GM12878 (cell line): ENCODE data around the gene TSC22D1. TPM values are rescaled to one million over a fixed set of nuclear protein-coding genes. Genes with fewer than 3 reads are reported as not detected.

Experiments
- ATAC-seq: fragments of 200-7000 bp; cut with Tn5 transposase; 3 replicates; pipeline ENCODE4 v1.9.1; 2020; ENCODE audit warnings: mild to moderate bottlenecking, moderate library complexity
- BruUV-seq: library from RNA; stranded (reverse); fragments of 400-500 nt; replicated peaks from 2 replicates; lab custom pipeline; 2021; lab: Mats Ljungman, UMichigan
- CTCF ChIA-PET: fragments of 300-600 bp; sonication (Branson Sonifier 250); formaldehyde crosslinking; extraction: SDS; loops from one replicate; lab custom pipeline; 2021; ENCODE audit warnings: inconsistent platforms; lab: Yijun Ruan, JAX
- POLR2A ChIA-PET: fragments of 350-600 bp; formaldehyde crosslinking; extraction: SDS; loops from one replicate; lab custom pipeline; 2021; ENCODE audit warnings: inconsistent platforms; lab: Charles Lee
- RAD21 ChIA-PET: fragments of 300-600 bp; sonication (Branson Sonifier 250); formaldehyde crosslinking; loops from one replicate; lab custom pipeline; 2023; ENCODE audit warnings: antibody characterized with exemption; ENCODE audit not compliant: unreplicated experiment; lab: Charles Lee
- SMC1A ChIA-PET: fragments of 300-600 bp; sonication (Branson Sonifier 250); formaldehyde crosslinking; loops from one replicate; lab custom pipeline; 2023; ENCODE audit not compliant: unreplicated experiment, uncharacterized antibody; lab: Charles Lee
- DNase-seq: peaks from one replicate; pipeline ENCODE4 v3.0.0-alpha.2; 2011; ENCODE audit warnings: low read depth, low spot score
- FAIRE-seq: peaks from 3 replicates; lab custom pipeline; 2011; peaks lifted over from hg19 to GRCh38; lab: Jason Lieb, UNC
- H2AFZ ChIP-seq: 2 replicates; pipeline ENCODE4 v1.6.0; 2011; ENCODE audit warnings: low read depth, low read length, control low read depth; ENCODE audit not compliant: control insufficient read depth
- H3K27ac ChIP-seq: 2 replicates; pipeline ENCODE4 v1.5.1; 2011; ENCODE audit warnings: control low read depth; ENCODE audit not compliant: control insufficient read depth, insufficient read depth
- H3K27me3 ChIP-seq, 2 experiments: replicated peaks in 1 of 2; 2 replicates each; pipeline versions ENCODE4 v1.6.0 to v1.6.1; 2011; ENCODE audit warnings: low read length in 1 of 2; ENCODE audit not compliant: control insufficient read depth in 2 of 2, insufficient read depth in 2 of 2
- H3K36me3 ChIP-seq, 2 experiments: 2 replicates each; pipeline ENCODE4 v1.5.1; 2011; ENCODE audit warnings: low read length in 1 of 2; ENCODE audit not compliant: control insufficient read depth in 2 of 2, insufficient read depth in 2 of 2
- H3K4me1 ChIP-seq: 2 replicates; pipeline ENCODE4 v1.6.1; 2011; ENCODE audit warnings: mild to moderate bottlenecking, low read length, moderate library complexity, mixed read lengths; ENCODE audit not compliant: control insufficient read depth, insufficient read depth
- H3K4me2 ChIP-seq: 2 replicates; pipeline ENCODE4 v1.6.0; 2011; ENCODE audit warnings: control low read depth; ENCODE audit not compliant: control insufficient read depth, insufficient read depth
- H3K4me3 ChIP-seq: fragments of 200-600 bp; sonication (generic); 2 replicates; pipeline ENCODE4 v1.5.1; 2016
- H3K79me2 ChIP-seq: 2 replicates; pipeline ENCODE4 v1.6.0; 2011; ENCODE audit warnings: low read length; ENCODE audit not compliant: control insufficient read depth, insufficient read depth
- H3K9ac ChIP-seq: 2 replicates; pipeline ENCODE4 v1.8.0; 2011; ENCODE audit warnings: low read length, control low read depth, mixed read lengths; ENCODE audit not compliant: control insufficient read depth, insufficient read depth
- H3K9me3 ChIP-seq: replicated peaks from 3 replicates; pipeline ENCODE4 v1.5.1; 2011; ENCODE audit warnings: mild to moderate bottlenecking, low read length; ENCODE audit not compliant: control insufficient read depth, insufficient read depth
- H4K20me1 ChIP-seq: 2 replicates; pipeline ENCODE4 v1.6.0; 2011; ENCODE audit not compliant: control insufficient read depth, insufficient read depth
- CREM ChIP-seq: IDR thresholded peaks from 2 replicates; pipeline ENCODE4 v1.6.1; 2014; ENCODE audit warnings: antibody characterized with exemption, low read depth
- FOS ChIP-seq: IDR thresholded peaks from 3 replicates; pipeline ENCODE4 v1.6.1; 2011; ENCODE audit warnings: borderline replicate concordance; ENCODE audit not compliant: insufficient read length; ENCODE audit errors: extremely low read depth
- GABPA ChIP-seq: IDR thresholded peaks from 2 replicates; pipeline ENCODE4 v1.6.1; 2014; ENCODE audit warnings: antibody characterized with exemption, low read depth, mild to moderate bottlenecking, inconsistent platforms
- IKZF1 ChIP-seq: fragments of 450-650 bp; conservative IDR thresholded peaks from 2 replicates; pipeline ENCODE4 v1.6.1; 2017; ENCODE audit warnings: antibody characterized with exemption, mild to moderate bottlenecking
- NR2C2 ChIP-seq: IDR thresholded peaks from 2 replicates; pipeline ENCODE4 v1.6.1; 2011; ENCODE audit warnings: borderline replicate concordance, low read depth; ENCODE audit not compliant: control insufficient read depth, insufficient read length
- PAX8 ChIP-seq: fragments of 450-650 bp; IDR thresholded peaks from 2 replicates; pipeline ENCODE4 v1.6.1; 2017; ENCODE audit warnings: mild to moderate bottlenecking, moderate library complexity
- RAD51 ChIP-seq: fragments of 450-650 bp; IDR thresholded peaks from 2 replicates; pipeline ENCODE4 v1.6.1; 2016; ENCODE audit warnings: moderate library complexity, mild to moderate bottlenecking, inconsistent platforms
- RELA ChIP-seq: fragments of 450-650 bp; IDR thresholded peaks from 2 replicates; pipeline ENCODE4 v1.8.0; 2014; ENCODE audit warnings: borderline replicate concordance; ENCODE audit not compliant: partially characterized antibody
- RFX5 ChIP-seq: IDR thresholded peaks from 2 replicates; pipeline ENCODE4 v1.6.1; 2011; ENCODE audit warnings: low read depth, low read length, improper control_type of control experiment
- SIN3A ChIP-seq: IDR thresholded peaks from 2 replicates; pipeline ENCODE4 v1.6.1; 2012; ENCODE audit warnings: low read depth, low read length, improper control_type of control experiment
- SP1 ChIP-seq: IDR thresholded peaks from one replicate; pipeline ENCODE4 v1.6.1; 2011; ENCODE audit warnings: low read depth, low read length
- TCF3 ChIP-seq: IDR thresholded peaks from 2 replicates; pipeline ENCODE4 v1.6.1; 2012; ENCODE audit warnings: low read depth, mild to moderate bottlenecking, low read length, borderline replicate concordance; ENCODE audit not compliant: insufficient read depth
- WGBS: methylation state at CpG from one replicate; pipeline ENCODE4 v1.1.6; 2016; ENCODE audit warnings: low lambda C conversion rate; ENCODE audit not compliant: insufficient replicate concordance, insufficient coverage; ENCODE audit errors: missing lambda C conversion rate; 5-methylcytosine and 5-hydroxymethylcytosine counted together
- in situ Hi-C: fragments of 300-500 bp; cut with MboI; formaldehyde crosslinking; loops from 9 replicates; pipeline ENCODE4 v1.14.3; 2018; ENCODE audit warnings: mixed read lengths
- intact Hi-C: fragments of 100-400 bp; cut with micrococcal nuclease; formaldehyde crosslinking; loops from one replicate; pipeline ENCODE4 v1.14.2; 2022; ENCODE audit not compliant: unreplicated experiment
- polyA plus RNA-seq, 11 experiments: library from polyadenylated mRNA; depleted of rRNA in 4 of 11; unstranded in 6 of 11; stranded (reverse) in 5 of 11; fragments of >200 nt; fragmentation: Nextera tagmentation in 4 of 11; fragmentation: Illumina TruSeq in 1 of 11; extraction: Ambion mirVana in 4 of 11; extraction: Trizol in 1 of 11; gene quantifications; 1 replicate in 1 of 11; 2 replicates in 10 of 11; pipeline versions ENCODE4 v1.2.1 to v1.2.3, GENCODE V29; 2011 to 2016; ENCODE audit warnings: inconsistent platforms in 2 of 11, missing spikeins in 2 of 11, low read depth in 1 of 11
- total RNA-seq, 4 experiments: library from RNA; depleted of rRNA in 3 of 4; stranded (reverse); fragments of >200 nt in 3 of 4; fragmentation: Illumina TruSeq in 1 of 4; extraction: Trizol in 1 of 4; gene quantifications; 2 replicates each; pipeline versions ENCODE4 v1.2.1 to v1.2.3, GENCODE V29; 2013 to 2021
- TF ChIP-seq, protein P1 (sequence below): IDR thresholded peaks from 2 replicates; pipeline ENCODE4 v1.6.1; 2011; ENCODE audit warnings: borderline replicate concordance, low read depth, mild to moderate bottlenecking, moderate library complexity, mixed read lengths, low read length; ENCODE audit not compliant: insufficient read depth; ENCODE audit errors: extremely low read length
- TF ChIP-seq, protein P2 (sequence below): IDR thresholded peaks from 2 replicates; pipeline ENCODE4 v1.6.1; 2011; ENCODE audit warnings: borderline replicate concordance, low read depth, mild to moderate bottlenecking, moderate library complexity, low read length; ENCODE audit not compliant: insufficient read depth, poor library complexity, severe bottlenecking

TSC22D1 gene
- total and polyA plus RNA-seq, 10 of the 15 experiments (the other 5 are each of a cell fraction or from before 2014, with no cell fraction given) = 0.37 to 15.7 (median 7.5) TPM

GRCh38 chr13:44411841-44412240, 164.3 kb downstream of the TSC22D1 start (continued):
- TF ChIP-seq, protein P1, sequence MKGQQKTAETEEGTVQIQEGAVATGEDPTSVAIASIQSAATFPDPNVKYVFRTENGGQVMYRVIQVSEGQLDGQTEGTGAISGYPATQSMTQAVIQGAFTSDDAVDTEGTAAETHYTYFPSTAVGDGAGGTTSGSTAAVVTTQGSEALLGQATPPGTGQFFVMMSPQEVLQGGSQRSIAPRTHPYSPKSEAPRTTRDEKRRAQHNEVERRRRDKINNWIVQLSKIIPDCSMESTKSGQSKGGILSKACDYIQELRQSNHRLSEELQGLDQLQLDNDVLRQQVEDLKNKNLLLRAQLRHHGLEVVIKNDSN = no peak

GRCh38 chr13:44410328-44410859, 165.7 kb downstream of the TSC22D1 start:
- ChIA-PET POLR2A (no interaction called here), SMC1A (no interaction called here), CTCF (no interaction called here), RAD21 (no interaction called here)
- ATAC-seq (no peak), DNase-seq (no peak), FAIRE-seq (no peak)
- Histone ChIP-seq H3K36me3 (no peaks in the 10 kb centered on the region), H2AFZ (no peak overlapping the region), H3K9ac (no peak overlapping the region), H4K20me1 (no peaks in the 10 kb centered on the region; the same call in 1 of the 2 replicates), H3K4me3 (no peak overlapping the region), H3K4me1 (no peaks in the 10 kb centered on the region), H3K27ac (no peak overlapping the region), H3K79me2 (no peaks in the 10 kb centered on the region), H3K4me2 (no peak overlapping the region), H3K9me3 (no peaks in the 10 kb centered on the region), H3K27me3 (peaks cover 0 to 1% of the 10 kb centered on the region in 2 experiments; a peak in 1 of 4 replicates)
- intact Hi-C loops (no loop called here), in situ Hi-C loops (no loop called here)
- WGBS = 27% methylated on average over 6 of the region's 6 CpGs
- BruUV-seq = no TSS peak
- TF ChIP-seq RAD51 (no peak), RELA (no peak), CREM (no peak)

- H3K27me3 ChIP-seq = peaks cover 0 to 1% of the 10 kb centered on the region in 2 experiments; a peak in 2 of 4 replicates
- no peak overlapping the region for H3K4me3 ChIP-seq
- H3K79me2 ChIP-seq = no peaks in the 10 kb centered on the region
- in situ Hi-C loops = no loop called here
- intact Hi-C loops = no loop called here
- no peak overlapping the region for H3K4me2 ChIP-seq
- H2AFZ ChIP-seq = no peak overlapping the region
- H3K36me3 ChIP-seq = no peaks in the 10 kb centered on the region
- H3K27ac ChIP-seq = no peak overlapping the region
- no peak for ATAC-seq
- no peaks in the 10 kb centered on the region for H3K9me3 ChIP-seq
- no peaks in the 10 kb centered on the region; the same call in 1 of the 2 replicates for H4K20me1 ChIP-seq
- POLR2A ChIA-PET = no interaction called here
- RAD21 ChIA-PET = no interaction called here
- FAIRE-seq = no peak
- SMC1A ChIA-PET = no interaction called here
- CTCF ChIA-PET = no interaction called here
- no TSS peak for BruUV-seq
- no peaks in the 10 kb centered on the region for H3K4me1 ChIP-seq
- DNase-seq = no peak
- no peak overlapping the region for H3K9ac ChIP-seq
- 58% methylated on average over 4 of the region's 4 CpGs for WGBS
- TF ChIP-seq NR2C2 = no peak
- no peak for TF ChIP-seq SIN3A
- no peak for TF ChIP-seq GABPA
- no peak for TF ChIP-seq PAX8
- TF ChIP-seq SP1 = no peak
- TF ChIP-seq, protein P2, sequence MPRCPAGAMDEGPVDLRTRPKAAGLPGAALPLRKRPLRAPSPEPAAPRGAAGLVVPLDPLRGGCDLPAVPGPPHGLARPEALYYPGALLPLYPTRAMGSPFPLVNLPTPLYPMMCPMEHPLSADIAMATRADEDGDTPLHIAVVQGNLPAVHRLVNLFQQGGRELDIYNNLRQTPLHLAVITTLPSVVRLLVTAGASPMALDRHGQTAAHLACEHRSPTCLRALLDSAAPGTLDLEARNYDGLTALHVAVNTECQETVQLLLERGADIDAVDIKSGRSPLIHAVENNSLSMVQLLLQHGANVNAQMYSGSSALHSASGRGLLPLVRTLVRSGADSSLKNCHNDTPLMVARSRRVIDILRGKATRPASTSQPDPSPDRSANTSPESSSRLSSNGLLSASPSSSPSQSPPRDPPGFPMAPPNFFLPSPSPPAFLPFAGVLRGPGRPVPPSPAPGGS = no peak
- no peak for TF ChIP-seq TCF3
- no peak for TF ChIP-seq RFX5
- no peak for TF ChIP-seq IKZF1
- TF ChIP-seq FOS = no peak
Measured at GRCh38 chr13:44409595-44409994, 166.5 kb downstream of the TSC22D1 start.
